Heart right ventricle (tissue), 16 donors: Measurements from ENCODE around the gene GPALPP1. TPM values are rescaled to one million over a fixed set of nuclear protein-coding genes. Genes with fewer than 3 reads are reported as not detected.

Experiments
- ATAC-seq, 8 donors: fragments of 200-7000 bp; cut with Tn5 transposase; one replicate each; pipeline ENCODE4 v1.9.1; 2020; ENCODE audit warnings: mild to moderate bottlenecking in 8 of 8, moderate library complexity in 8 of 8, moderate number of reproducible peaks in 1 of 8
- DNase-seq, 2 donors: peaks; one replicate each; pipeline ENCODE4 v3.0.0-alpha.2; 2020
- H3K27ac ChIP-seq, 10 donors: fragments of 200-600 bp; sonication (generic) in 2 of 10; one replicate each; pipeline versions ENCODE4 v1.5.0 to v1.8.0; 2020 to 2022; ENCODE audit warnings: mild to moderate bottlenecking in 3 of 10
- H3K27me3 ChIP-seq, 7 donors: fragments of 200-600 bp; one replicate each; pipeline ENCODE4 v1.8.0; 2021 to 2022; ENCODE audit warnings: mild to moderate bottlenecking in 2 of 7
- H3K36me3 ChIP-seq, 9 donors: fragments of 200-600 bp; sonication (generic) in 1 of 9; one replicate each; pipeline versions ENCODE4 v1.5.0 to v1.8.0; 2020 to 2022; ENCODE audit warnings: mild to moderate bottlenecking in 2 of 9
- H3K4me1 ChIP-seq, 9 donors: fragments of 200-600 bp; sonication (generic) in 1 of 9; one replicate each; pipeline versions ENCODE4 v1.5.0 to v1.8.0; 2020 to 2022; ENCODE audit warnings: mild to moderate bottlenecking in 4 of 9
- H3K4me3 ChIP-seq, 10 donors: fragments of 200-600 bp; sonication (generic) in 2 of 10; one replicate each; pipeline versions ENCODE4 v1.5.0 to v1.8.0; 2020 to 2022; ENCODE audit warnings: mild to moderate bottlenecking in 7 of 10, moderate library complexity in 2 of 10
- H3K9me3 ChIP-seq, 11 donors: fragments of 200-600 bp in 10 of 11; sonication (generic) in 2 of 11; one replicate each; pipeline versions ENCODE4 v1.5.0 to v1.8.0; 2013 to 2022; ENCODE audit warnings: mild to moderate bottlenecking in 2 of 11, control low read depth in 1 of 11, moderate library complexity in 1 of 11
- WGBS, 2 donors: extraction: QIAGEN DNeasy Blood & Tissue Kit; methylation state at CpG; one replicate each; pipeline ENCODE4 v1.1.7; 2013; ENCODE audit warnings: inconsistent platforms in 1 of 2; 5-methylcytosine and 5-hydroxymethylcytosine counted together
- intact Hi-C, 10 donors: fragments of 100-400 bp; cut with DNase I; formaldehyde crosslinking; loops; one replicate each; pipeline versions ENCODE4 v1.11.1 to v1.14.2; 2022
- polyA plus RNA-seq, 2 donors: library from polyadenylated mRNA; stranded (reverse); fragments of 200-250 nt; gene quantifications; one replicate each; pipeline ENCODE4 v1.2.3, GENCODE V29; 2013
- total RNA-seq, 10 donors: library from RNA; stranded (reverse); fragmentation: NEBNext Ultra II Directional in 3 of 10; extraction: Animal tissue kit (Norgen Biotek cat#: 25700) in 3 of 10; gene quantifications; one replicate each; pipeline versions ENCODE4 v1.2.1 to v1.2.4, GENCODE V29; 2021 to 2023
- TF ChIP-seq, protein P1 (sequence below), 9 donors: fragments of 200-600 bp; sonication (generic) in 2 of 9; IDR thresholded peaks; one replicate each; pipeline versions ENCODE4 v1.5.0 to v1.8.0; 2021 to 2022; ENCODE audit warnings: antibody characterized with exemption in 9 of 9, mild to moderate bottlenecking in 5 of 9, moderate library complexity in 1 of 9
- donor health status: Arrhythmogenic right ventricular cardiomyopathy.
- donor health status: ischemic (EF 13 %, LVEDD 7.1; RV severe dilation, severe dysfunction).
- donor health status: healthy with polysubstance abuse.
- donor health status: DM: no; HTN: yes; CAD: no.
- donor health status: DM: no; HTN: no; CAD: no.
- donor health status: ischemic (EF 25% LVEDD 6.9; RV normal size, moderate dysfunction).
- donor health status: ischemic (EF 25% LVEDD 5.7; RV mildly dilated, moderate dysfunction).
- donor health status: healthy.
- donor health status: DM: yes; HTN: yes; CAD: no.
- donor health status: Ischemic cardiomyopathy.
- donor health status: ischemic (EF 35%, LVEDD 5.7; RV mildly dilated, moderate dysfunction).
- donor health status: nonischemic (EF 11% LVEDD 7.7; RV severe dilation, severe dysfunction).
- donor health status: DM: yes; HTN: yes; CAD: no.
- donor health status: PGD.
- donor health status: ischemic (EF 29% LVEDD 5.4; RV normal size, mild dysfunction).
- donor health status: nonischemic (EF 23%, LVEDD 6.1; RV moderate dilation, normal function).

GPALPP1 gene
- total and polyA plus RNA-seq, 12 donors = 5.7 to 16.5 (median 12.2) TPM

DNA sequence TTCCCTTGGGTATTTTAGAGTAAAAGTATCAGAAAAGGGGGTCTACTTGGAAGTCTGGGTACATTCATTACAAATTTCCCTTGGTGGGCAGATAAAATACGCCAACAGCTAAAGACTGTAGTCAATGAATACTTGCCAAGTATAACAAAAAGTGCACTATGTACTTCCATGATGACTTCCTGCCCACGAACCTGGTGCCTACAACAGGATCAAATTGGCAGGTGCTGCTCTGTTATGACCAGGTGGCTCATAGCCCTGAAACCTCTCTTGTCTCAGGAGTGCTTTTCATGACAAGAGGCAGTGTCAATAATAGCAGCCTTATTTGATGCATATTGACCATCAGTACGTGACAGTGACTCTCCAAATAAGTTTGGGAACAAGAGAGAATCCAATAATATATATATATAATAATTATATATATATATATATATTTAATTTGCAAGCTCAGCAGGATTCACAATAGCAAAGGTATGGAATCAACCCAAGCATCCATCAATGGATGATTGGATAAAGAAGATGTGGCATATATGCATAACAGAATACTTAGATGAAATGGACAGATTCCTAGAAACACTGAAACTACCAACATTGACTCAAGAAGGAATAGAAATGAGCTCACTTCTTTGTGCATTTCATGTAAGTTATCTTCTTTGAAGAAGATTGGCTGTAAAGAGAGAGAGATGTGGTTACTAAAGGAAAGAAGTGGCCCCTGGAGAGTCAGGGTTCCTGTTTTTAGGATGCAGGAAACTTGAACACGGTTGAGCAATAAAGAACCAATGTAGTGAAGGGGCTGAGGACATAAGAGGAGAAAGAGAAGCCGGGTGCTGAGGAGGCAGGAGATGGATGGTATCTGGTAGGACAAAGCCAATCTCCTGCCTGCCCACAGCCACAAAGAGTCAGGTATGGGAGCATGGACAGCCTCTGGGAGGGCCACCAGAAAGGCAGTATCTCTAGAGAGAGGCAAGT lies 79.0 kb downstream of the GPALPP1 start:
- H3K4me1 ChIP-seq = no peaks in the 10 kb centered on the region
- H3K27me3 ChIP-seq = peaks cover 0 to 3% (median 0%) of the 10 kb centered on the region in 7 donors
- no peak overlapping the region for H3K27ac ChIP-seq
- no peaks in the 10 kb centered on the region for H3K9me3 ChIP-seq
- no peak overlapping the region for H3K4me3 ChIP-seq
- ATAC-seq (no peak), DNase-seq (no peak)
- intact Hi-C loops = no loop called here
- 61 to 69% methylated on average over 5 of the region's 5 CpGs for WGBS, 2 donors
- TF ChIP-seq, protein P1, sequence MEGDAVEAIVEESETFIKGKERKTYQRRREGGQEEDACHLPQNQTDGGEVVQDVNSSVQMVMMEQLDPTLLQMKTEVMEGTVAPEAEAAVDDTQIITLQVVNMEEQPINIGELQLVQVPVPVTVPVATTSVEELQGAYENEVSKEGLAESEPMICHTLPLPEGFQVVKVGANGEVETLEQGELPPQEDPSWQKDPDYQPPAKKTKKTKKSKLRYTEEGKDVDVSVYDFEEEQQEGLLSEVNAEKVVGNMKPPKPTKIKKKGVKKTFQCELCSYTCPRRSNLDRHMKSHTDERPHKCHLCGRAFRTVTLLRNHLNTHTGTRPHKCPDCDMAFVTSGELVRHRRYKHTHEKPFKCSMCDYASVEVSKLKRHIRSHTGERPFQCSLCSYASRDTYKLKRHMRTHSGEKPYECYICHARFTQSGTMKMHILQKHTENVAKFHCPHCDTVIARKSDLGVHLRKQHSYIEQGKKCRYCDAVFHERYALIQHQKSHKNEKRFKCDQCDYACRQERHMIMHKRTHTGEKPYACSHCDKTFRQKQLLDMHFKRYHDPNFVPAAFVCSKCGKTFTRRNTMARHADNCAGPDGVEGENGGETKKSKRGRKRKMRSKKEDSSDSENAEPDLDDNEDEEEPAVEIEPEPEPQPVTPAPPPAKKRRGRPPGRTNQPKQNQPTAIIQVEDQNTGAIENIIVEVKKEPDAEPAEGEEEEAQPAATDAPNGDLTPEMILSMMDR (IDR thresholded peaks at IDR 0.05) = no peak
- H3K36me3 ChIP-seq = no peaks in the 10 kb centered on the region

DNA sequence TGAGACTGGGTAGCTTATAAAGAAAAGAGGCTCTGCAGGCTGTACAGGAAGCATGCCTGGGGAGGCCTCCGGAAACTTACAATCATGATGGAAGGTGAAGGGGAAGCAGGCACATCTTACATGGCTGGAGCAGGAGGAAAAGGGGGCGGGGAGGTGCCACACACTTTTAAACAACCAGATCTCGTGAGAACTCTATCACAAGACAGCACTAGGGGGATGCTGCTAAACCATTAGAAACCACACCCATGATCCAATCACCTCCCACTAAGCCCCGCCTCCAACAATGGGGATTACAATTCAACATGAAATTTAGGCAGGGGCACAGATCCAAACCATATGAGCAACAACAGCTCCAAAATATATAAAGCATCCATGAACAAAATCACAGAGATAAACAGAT lies 84.5 kb downstream of the GPALPP1 start:
- no peaks in the 10 kb centered on the region for H3K36me3 ChIP-seq
- intact Hi-C loops = no loop called here
- H3K27me3 ChIP-seq = peaks cover 0 to 3% (median 0%) of the 10 kb centered on the region in 7 donors
- no peaks in the 10 kb centered on the region for H3K9me3 ChIP-seq
- TF ChIP-seq, protein P1 (IDR thresholded peaks at IDR 0.05) = no peak
- DNase-seq = no peak
- H3K4me3 ChIP-seq = no peak overlapping the region
- H3K27ac ChIP-seq = no peak overlapping the region
- ATAC-seq = no peak
- no peaks in the 10 kb centered on the region for H3K4me1 ChIP-seq
- 72 to 78% methylated on average over 4 of the region's 4 CpGs for WGBS, 2 donors

- H3K36me3 ChIP-seq = no peaks in the 10 kb centered on the region
- TF ChIP-seq, protein P1 (IDR thresholded peaks at IDR 0.05) = no peak
- DNase-seq (no peak), ATAC-seq (no peak)
- intact Hi-C loops = no loop called here
- H3K9me3 ChIP-seq = no peaks in the 10 kb centered on the region
- H3K4me3 ChIP-seq = no peak overlapping the region
- no peaks in the 10 kb centered on the region for H3K4me1 ChIP-seq
- H3K27ac ChIP-seq = no peak overlapping the region
- peaks cover 0 to 3% (median 0%) of the 10 kb centered on the region in 7 donors for H3K27me3 ChIP-seq
- WGBS, 2 donors = 92 to 94% methylated on average over 6 of the region's 6 CpGs
Measured at GRCh38 chr13:45074721-45075120, 85.4 kb downstream of the GPALPP1 start.

DNA sequence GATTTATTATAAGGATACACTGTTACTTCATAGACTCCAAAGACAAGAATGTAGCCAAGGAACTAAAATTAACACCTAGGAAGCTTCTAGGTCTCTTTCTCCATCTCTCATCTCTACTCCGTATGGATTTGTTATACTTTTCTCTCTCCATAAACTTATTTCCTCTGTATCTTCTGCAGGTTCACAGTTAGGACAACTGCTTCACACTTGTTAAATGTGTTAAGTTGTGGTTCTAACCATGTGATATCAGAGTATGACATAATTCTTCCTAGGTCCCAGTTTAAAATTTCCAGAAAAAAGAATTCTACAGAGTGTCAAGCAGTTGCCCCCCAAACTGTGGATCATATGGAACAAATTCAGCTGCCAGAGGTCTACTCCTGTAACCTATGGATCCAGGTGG lies 88.7 kb downstream of the GPALPP1 start:
- H3K36me3 ChIP-seq = no peaks in the 10 kb centered on the region
- intact Hi-C loops = no loop called here
- DNase-seq (no peak), ATAC-seq (no peak)
- H3K27me3 ChIP-seq = peaks cover 0 to 2% (median 0%) of the 10 kb centered on the region in 7 donors
- H3K4me3 ChIP-seq = no peak overlapping the region
- WGBS, 2 donors = 84 to 85% methylated on average over 1 of the region's 1 CpG
- H3K4me1 ChIP-seq = no peaks in the 10 kb centered on the region
- H3K9me3 ChIP-seq = no peaks in the 10 kb centered on the region
- TF ChIP-seq, protein P1 (IDR thresholded peaks at IDR 0.05) = no peak
- no peak overlapping the region for H3K27ac ChIP-seq

Other genes with a start within 250 kb of the GPALPP1 start
- 1 to 10 TPM; 2.3 to 5.0 (median 3.2) TPM for gene NUFIP1, start 67 bp upstream of the GPALPP1 start, total RNA-seq
- 1 to 10 TPM; 1.5 to 2.0 TPM for gene NUFIP1, start 67 bp upstream of the GPALPP1 start, polyA plus RNA-seq
- gene GTF2F2, start 131.0 kb downstream of the GPALPP1 start, total RNA-seq = 10 to 100 TPM; 17.3 to 24.9 (median 21.5) TPM
- 10 to 100 TPM; 15.8 to 16.9 TPM for gene GTF2F2, start 131.0 kb downstream of the GPALPP1 start, polyA plus RNA-seq
- under 1 TPM in 1 of 10 donors, not detected in 9; 0.16 TPM for gene KCTD4, start 211.5 kb downstream of the GPALPP1 start, total RNA-seq
- under 1 TPM; 0.01 to 0.15 TPM for gene KCTD4, start 211.5 kb downstream of the GPALPP1 start, polyA plus RNA-seq